Activated CD8-positive, alpha-beta memory T cell treated with anti-CD3 and anti-CD28 coated beads for 1 hour (primary cell): ENCODE results near the gene NAA38.
"Not testable (repeated sequence)": the region's sequence is repeated elsewhere in the genome, so short reads cannot be mapped to it uniquely, and the experiment has no call there.

Experiments used
- DNase-seq, 2 donors: peaks; one replicate each; pipeline ENCODE4 v3.0.0-alpha.2; 2020; ENCODE audit warnings: low read depth in 1 of 2; ENCODE audit errors: extremely low read depth in 1 of 2

Gene NAA38

DNA sequence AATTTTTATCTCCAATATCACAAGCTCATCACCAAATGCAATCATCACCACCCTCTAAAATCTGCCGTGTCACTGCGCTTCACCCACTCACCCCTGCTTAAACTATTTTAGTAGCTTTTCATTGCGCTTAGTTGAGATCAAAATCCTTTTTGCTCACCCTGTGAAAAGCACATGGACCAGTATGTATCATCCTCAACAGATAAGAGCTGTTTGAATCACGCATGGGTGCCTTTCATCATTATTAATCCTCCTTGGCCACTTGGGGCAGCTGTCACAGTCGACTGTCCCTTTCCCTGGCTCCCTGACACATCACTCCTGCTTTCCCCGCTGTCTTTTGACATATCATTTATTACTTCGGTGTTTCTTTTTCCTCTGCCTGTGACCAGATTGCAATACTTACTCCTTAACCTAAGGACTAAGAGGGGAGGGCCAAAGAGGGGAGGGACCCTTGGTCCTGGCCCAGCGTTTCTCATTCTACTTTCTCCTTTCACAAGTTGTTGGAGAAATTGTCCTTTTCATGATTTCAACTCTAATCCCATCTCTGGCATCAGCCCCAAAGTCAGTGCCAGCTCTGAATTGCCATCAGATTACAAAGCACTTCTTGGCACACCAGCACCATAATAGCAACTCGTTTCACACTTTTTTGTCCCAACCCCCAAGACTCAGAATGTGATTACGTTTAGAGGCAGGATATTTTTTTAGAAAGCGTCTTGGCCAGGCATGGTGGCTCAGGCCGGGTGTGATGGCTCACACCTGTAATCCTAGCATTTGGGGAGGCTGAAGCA, 32.0 kb downstream of the NAA38 start:
- no peak for DNase-seq

DNA sequence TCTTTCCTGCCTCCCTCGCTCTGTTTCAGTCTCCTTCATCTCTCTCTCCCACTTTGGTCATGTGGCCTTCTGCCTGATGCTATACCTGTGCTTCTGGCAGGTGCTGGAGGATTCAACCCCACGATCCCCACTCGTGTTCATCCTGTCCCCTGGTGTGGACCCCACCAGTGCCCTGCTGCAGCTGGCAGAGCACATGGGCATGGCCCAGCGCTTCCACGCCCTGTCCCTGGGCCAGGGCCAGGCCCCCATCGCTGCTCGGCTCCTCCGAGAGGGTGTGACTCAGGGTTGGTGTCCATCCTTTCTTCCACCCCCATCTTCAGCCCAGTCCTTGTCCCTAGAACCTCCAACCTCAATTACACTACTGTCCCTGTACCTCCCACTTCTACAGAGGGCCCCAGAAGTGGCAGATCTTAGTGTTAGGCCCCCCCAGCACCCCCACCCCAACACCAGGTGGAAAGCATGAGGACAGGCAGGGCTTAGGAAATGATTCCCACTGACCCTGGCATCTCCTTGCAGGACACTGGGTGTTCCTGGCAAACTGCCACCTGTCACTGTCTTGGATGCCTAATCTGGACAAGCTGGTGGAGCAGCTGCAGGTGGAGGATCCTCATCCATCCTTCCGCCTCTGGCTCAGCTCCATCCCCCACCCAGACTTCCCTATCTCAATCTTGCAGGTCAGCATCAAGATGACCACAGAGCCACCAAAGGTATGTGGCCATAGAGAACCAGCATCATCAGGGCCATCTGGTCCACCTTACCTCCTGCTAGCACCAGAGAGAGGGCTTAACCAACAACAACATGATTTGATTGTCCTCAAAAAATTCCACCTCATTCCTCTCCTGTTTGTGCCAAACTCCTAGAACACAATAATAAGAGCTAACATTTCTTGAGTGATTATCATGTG, 33.1 kb downstream of the NAA38 start:
- DNase-seq, result no peak

DNA sequence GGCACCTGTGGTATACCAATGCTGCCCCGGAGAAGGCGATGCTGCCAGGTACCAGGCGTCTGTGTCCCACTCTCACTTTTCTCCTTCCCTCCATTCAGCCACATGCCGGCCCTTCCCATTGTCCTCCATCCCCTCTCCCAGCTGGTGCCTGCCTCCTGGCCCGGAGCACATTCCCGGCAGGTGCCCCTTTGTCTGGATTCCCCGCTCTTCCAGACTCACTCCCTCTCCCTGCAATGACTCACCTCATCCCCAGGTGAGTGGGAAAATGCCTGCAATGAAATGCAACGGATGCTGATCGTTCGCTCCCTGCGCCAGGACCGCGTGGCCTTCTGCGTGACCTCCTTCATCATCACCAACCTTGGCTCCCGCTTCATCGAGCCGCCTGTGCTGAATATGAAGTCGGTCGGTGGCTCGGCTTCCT, 33.8 kb downstream of the NAA38 start:
- no peak for DNase-seq

DNA sequence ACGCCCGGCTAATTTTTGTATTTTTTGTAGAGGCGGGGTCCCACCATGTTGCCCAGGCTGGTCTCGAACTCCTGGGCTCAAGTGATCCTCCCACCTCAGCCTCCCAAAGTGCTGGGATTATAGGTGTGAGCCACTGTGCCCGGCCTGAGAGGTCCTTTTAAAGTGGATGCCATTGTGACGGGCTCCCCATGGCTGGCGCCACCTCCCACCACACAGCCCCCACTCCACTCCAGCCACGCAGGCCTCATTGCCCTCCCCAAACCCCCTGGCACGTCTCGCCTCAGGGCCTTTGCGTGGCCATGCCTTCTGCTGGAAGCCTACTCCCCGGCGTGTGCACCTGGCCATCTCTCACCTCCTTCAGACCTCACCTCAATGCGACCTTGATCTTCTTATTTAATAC, 35.2 kb downstream of the NAA38 start:
- no peak for DNase-seq

DNA sequence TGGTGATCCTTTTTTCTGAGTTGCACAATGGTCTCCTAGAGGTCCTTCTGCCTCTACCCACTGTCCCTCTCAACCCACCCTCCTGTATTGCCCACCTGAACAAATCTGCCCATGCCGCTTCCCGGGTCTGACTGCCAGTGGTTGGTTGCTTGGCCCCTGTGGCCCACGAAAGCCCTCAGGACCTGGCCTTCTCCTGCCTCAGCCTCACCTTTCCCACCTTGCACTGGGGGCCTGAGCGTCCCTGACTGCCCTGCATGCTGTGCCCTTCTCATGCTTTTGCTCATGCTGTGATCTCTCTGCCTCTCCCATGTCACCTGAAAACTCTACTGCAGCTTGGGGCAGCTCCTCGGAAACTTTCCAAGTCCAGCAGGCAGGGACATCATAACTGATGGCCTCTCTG, 37.1 kb downstream of the NAA38 start:
- DNase-seq, result no peak

DNA sequence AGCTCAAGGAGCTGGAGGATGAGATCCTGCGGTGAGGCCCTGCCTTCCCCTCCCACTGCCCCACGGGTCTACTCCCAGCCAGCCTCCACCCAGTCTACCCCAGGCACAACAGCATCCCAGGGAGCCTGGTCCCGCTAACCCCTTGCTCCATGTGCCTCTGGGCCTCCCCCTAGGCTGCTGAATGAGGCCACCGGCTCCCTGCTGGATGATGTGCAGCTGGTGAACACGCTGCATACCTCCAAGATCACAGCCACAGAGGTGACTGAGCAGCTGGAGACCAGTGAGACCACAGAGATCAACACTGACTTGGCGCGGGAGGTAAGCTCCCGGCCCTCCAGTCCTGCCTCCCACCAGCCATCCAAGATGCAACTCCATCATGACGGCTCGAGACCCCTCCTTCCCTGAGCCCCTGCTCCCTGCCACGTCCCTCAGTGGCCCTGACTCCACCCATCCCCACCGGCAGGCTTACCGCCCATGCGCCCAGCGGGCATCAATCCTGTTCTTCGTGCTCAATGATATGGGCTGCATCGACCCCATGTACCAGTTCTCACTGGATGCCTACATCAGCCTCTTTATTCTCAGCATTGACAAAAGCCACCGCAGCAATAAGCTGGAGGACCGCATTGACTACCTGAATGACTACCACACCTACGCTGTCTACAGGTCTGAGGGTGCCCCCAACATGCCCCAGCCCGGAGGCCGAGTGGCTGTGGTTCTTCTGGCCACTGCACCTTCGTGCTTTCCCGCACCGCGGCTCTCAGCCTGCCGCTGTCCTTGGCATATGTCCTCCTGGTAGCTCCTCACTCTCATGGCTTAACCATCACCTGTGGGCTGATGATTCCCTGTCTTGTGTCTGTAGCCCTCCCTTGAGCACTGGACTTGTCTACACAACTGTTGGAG, 38.4 kb downstream of the NAA38 start:
- no peak for DNase-seq

DNA sequence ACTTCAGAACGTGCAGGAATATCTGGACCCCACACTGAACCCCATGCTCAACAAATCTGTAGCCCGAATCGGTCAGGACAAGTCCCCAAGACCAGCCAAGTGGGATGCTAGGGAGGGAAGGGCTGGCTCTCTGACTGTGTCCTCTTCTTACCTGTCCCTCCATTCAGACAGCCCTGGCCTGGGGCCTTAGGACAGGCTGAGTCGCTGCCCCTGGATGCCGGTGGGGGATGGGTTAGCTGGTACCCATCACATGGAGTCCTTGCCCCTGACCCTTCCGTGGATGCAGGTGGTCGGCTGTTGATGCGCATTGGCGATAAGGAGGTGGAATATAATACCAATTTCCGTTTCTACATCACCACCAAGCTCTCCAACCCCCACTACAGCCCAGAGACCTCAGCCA, 39.3 kb downstream of the NAA38 start:
- DNase-seq, result no peak

DNA sequence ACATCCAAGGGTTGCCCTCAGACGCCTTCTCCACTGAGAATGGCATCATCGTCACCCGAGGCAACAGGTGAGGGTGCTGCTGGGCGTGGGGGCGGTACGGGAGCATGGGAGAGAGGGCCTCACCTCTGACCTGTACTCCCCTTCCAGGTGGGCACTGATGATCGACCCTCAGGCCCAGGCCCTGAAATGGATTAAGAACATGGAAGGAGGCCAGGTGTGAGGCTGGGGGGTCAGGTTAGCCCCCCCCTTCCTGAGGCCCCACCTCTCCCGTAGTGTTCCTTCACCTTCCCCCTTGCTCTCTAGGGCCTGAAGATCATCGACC, 39.8 kb downstream of the NAA38 start:
- no peak for DNase-seq

DNA sequence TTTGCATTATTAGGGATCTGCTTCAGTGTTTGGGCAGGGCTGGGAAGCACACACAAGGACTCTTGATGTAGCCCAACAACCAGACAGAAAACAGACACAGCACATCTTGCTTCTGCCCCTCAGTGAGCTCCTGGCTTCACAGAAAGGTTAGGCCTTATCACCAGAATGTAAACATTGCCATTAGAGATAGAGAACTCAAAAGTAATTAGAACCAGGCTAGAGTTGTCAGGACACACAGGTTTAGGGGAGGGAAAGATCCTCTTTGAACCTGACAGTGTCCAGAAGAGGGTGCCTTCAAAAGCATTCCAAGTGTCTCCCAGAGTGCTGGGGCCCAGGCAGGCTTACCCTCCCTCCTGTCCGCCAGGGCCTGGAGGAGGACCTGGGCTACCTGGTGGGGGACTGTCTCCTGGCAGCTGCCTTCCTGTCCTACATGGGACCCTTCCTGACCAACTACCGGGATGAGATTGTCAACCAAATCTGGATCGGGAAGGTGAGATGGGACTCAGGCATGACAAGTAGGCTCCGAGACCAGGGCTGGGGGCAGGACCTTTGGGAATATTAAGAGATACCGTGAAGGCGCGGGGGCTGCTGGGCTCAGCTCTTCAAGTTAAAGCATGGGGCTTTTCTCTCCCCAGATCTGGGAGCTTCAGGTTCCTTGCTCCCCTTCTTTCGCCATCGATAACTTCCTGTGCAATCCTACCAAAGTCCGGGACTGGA, 40.3 kb downstream of the NAA38 start:
- DNase-seq, result no peak

DNA sequence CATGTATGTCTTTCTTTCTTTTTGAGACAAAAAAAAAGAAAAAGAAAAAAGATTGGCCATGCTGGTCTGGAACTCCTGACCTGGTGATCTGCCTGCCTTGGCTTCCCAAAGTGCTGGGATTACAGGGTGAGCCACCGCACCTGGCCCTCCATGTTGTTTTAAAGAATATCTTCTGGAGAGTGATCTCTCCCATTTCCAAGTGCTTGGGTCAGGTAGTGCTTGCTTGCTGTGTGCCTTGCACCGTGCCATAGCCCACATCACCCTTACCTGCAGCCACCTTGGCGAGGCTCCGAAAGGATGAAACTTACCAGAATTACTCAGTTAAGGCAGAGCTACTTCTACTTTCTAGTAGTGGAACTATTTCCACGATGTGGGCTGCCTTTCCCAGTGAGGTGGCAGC, 42.4 kb downstream of the NAA38 start:
- DNase-seq, result no peak

DNA sequence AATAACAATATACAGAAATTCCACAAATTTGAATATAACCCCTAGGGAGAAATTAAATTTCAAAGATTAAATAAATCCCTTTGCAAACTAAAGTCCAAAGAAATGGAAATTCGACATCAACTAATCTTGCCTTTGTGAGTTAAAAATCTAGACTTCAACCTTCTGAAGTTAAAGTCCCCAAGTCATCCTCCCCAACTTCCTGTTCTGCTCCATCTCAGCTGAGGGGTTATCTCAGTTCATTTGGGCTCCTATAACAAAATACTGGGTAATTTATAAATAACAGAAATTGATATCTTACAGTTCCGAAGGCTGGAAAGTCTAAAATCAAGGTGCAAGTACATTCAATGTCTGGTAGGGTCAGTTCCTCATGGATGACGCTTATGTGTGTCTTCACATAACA, 46.1 kb downstream of the NAA38 start:
- no peak for DNase-seq

DNA sequence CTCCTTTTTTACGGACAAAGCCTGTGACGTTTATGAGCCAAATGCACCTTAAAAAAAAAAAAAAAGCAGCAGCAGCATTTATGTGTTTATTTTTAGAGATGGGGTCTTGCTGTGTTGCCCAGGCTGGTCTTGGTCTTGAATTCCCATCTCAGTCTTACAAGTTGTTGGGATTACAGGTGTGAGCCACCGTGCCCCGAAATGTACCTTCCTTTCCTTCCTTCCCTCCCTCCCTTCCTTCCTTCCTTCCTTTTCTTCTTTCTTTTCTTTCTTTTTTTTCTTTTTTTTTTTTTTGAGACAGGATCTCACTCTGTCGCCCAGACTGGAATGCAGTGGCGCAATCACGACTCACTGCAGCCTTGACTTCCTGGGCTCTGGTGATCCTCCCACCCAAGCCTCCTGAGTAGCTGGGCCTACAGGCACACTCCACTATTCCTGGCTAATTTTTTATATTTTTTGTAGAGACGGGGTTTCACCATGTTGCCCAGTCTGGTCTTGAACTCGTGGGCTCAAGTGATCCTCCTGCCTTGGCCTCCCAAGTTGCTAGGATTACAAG, 47.5 kb downstream of the NAA38 start:
- DNase-seq, result not testable (repeated sequence)

DNA sequence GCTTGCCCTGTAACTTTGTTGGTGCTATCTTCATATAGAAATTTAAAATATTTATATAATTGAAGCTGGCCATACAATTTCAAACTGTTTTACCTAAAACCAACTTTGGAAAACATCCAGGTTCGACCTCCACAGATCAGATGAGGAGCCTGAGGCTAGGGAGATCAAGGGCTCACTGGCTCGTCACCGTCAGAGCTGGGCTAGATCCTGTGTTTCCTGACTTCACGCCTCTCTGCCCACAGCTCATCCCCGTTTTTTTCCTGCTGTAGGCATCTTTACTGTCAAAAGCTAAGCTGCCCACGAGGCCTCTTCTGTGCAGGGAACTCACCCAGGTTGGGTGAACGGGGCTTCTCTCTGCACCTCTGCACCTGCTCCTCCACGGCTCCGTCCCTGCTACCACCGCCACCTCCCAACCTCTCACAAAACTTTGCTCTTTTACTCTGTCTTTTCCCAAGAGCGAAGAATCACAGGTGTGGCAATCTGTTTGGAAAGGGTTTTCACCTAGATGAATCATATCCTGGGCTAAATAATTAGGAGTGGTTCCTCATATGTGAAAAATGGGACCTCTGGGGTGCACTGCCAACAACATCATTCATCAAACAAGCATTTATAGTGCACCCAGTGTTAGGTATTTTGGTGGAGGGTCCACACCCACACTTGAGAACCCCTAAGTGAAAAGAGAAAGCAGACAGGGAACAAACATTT, 48.1 kb downstream of the NAA38 start:
- no peak for DNase-seq

DNA sequence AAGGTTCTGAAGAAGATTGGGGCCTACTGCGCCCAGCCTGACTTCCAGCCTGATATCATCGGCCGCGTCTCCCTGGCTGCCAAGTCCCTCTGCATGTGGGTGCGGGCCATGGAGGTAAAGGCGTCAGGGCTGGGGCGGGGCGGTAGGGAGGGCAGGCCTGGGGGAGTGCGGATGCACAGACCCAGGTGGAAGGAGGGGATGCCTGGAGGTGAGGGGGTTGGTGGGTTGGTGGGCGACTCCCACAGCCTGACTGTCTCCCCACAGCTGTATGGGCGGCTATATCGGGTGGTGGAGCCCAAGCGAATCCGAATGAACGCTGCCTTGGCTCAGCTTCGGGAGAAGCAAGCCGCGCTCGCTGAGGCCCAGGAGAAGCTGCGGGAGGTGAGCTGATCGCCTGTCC, 50.2 kb downstream of the NAA38 start:
- no peak for DNase-seq
